SW480 (cell line): ENCODE measurements around the gene CDC42BPA.
"Not testable (repeated sequence)": the region's sequence is repeated elsewhere in the genome, so short reads cannot be mapped to it uniquely, and the experiment has no call there.

Source experiments
- DNase-seq: peaks from one replicate; pipeline ENCODE4 v3.0.0-alpha.2; 2016; ENCODE audit warnings: low spot score

Gene CDC42BPA

GRCh38 chr1:227125929-227126545, 192.3 kb downstream of the CDC42BPA start:
- no peak for DNase-seq

- DNase-seq, result no peak
These were observed 193.8 kb downstream of the CDC42BPA start for GRCh38 chr1:227124473-227124872.

GRCh38 chr1:227120826-227121225, 197.5 kb downstream of the CDC42BPA start:
- DNase-seq, result no peak

GRCh38 chr1:227112538-227112937, 205.8 kb downstream of the CDC42BPA start:
- DNase-seq, result no peak

GRCh38 chr1:227111782-227112181, 206.5 kb downstream of the CDC42BPA start:
- DNase-seq, result no peak

GRCh38 chr1:227105291-227105690, 213.0 kb downstream of the CDC42BPA start:
- not testable (repeated sequence) for DNase-seq

- no peak for DNase-seq
These were observed 216.2 kb downstream of the CDC42BPA start for GRCh38 chr1:227102056-227102455.

GRCh38 chr1:227094249-227094966, 223.9 kb downstream of the CDC42BPA start:
- DNase-seq, result peak; percentile 65

- DNase-seq, result no peak
These were observed 225.0 kb downstream of the CDC42BPA start for GRCh38 chr1:227093309-227093708.

GRCh38 chr1:227092069-227092468, 226.2 kb downstream of the CDC42BPA start:
- DNase-seq, result no peak

- no peak for DNase-seq
These were observed 231.7 kb downstream of the CDC42BPA start for GRCh38 chr1:227086636-227087035.

- DNase-seq, result no peak
These were observed 235.1 kb downstream of the CDC42BPA start for GRCh38 chr1:227082999-227083746.

- DNase-seq, result no peak
These were observed 240.5 kb downstream of the CDC42BPA start for GRCh38 chr1:227077783-227078182.

GRCh38 chr1:227073786-227074185, 244.5 kb downstream of the CDC42BPA start:
- no peak for DNase-seq

- no peak for DNase-seq
These were observed 245.3 kb downstream of the CDC42BPA start for GRCh38 chr1:227072991-227073390.

- DNase-seq, result no peak
These were observed 246.3 kb downstream of the CDC42BPA start for GRCh38 chr1:227071895-227072587.

GRCh38 chr1:227070638-227071285, 247.5 kb downstream of the CDC42BPA start:
- DNase-seq, result no peak

GRCh38 chr1:227069490-227069889, 248.8 kb downstream of the CDC42BPA start:
- peak; percentile 49 for DNase-seq

- DNase-seq, result no peak
These were observed 249.4 kb downstream of the CDC42BPA start for GRCh38 chr1:227068883-227069282.

- no peak for DNase-seq
These were observed 251.3 kb downstream of the CDC42BPA start for GRCh38 chr1:227066999-227067398.

- no peak for DNase-seq
These were observed 253.0 kb downstream of the CDC42BPA start for GRCh38 chr1:227065311-227065710.

GRCh38 chr1:227062306-227062705, 256.0 kb downstream of the CDC42BPA start:
- no peak for DNase-seq
